NB4 (cell line): ENCODE data around the gene ANGEL1.

ENCODE experiments used
- DNase-seq: peaks from one replicate; pipeline ENCODE4 v3.0.0; 2010; ENCODE audit warnings: low read depth
- H3K4me3 ChIP-seq: one replicate; pipeline ENCODE4 v1.5.1; 2011; ENCODE audit warnings: mild to moderate bottlenecking, low read depth, low read length, moderate library complexity
- MYC ChIP-seq: IDR thresholded peaks from 2 replicates; pipeline ENCODE4 v1.6.1; 2011; ENCODE audit warnings: low read depth, low read length
- POLR2A ChIP-seq: IDR thresholded peaks from 2 replicates; pipeline ENCODE4 v1.6.1; 2011; ENCODE audit warnings: mild to moderate bottlenecking; ENCODE audit not compliant: insufficient read length; ENCODE audit errors: extremely low read depth
- TF ChIP-seq, protein P1 (sequence below): IDR thresholded peaks from 2 replicates; pipeline ENCODE4 v1.6.1; 2011; ENCODE audit warnings: low read depth, low read length
- TF ChIP-seq, protein P2 (sequence below): IDR thresholded peaks from one replicate; pipeline ENCODE4 v1.5.1; 2012; ENCODE audit warnings: low read depth, low read length

Gene ANGEL1

DNA sequence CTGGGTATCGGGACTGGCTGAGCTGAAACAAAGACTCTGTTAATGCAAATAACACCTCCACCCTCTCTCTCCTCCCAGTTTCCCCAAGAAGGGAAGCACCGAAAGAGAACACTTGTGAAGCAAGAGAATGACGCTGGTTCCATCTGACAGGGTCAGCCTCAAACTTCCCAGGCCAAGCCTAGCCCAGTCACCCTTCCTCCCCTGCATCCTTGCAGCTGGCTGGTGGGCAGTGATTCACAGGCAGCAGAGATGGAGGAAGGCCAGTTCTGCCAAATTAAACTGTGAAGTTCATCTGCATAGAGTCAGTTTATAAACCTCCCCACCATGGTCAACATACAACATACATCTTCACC, 16.3 kb upstream of the ANGEL1 start:
- TF ChIP-seq POLR2A, result no peak
- TF ChIP-seq, protein P1, sequence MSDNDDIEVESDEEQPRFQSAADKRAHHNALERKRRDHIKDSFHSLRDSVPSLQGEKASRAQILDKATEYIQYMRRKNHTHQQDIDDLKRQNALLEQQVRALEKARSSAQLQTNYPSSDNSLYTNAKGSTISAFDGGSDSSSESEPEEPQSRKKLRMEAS, result no peak
- TF ChIP-seq, protein P2, sequence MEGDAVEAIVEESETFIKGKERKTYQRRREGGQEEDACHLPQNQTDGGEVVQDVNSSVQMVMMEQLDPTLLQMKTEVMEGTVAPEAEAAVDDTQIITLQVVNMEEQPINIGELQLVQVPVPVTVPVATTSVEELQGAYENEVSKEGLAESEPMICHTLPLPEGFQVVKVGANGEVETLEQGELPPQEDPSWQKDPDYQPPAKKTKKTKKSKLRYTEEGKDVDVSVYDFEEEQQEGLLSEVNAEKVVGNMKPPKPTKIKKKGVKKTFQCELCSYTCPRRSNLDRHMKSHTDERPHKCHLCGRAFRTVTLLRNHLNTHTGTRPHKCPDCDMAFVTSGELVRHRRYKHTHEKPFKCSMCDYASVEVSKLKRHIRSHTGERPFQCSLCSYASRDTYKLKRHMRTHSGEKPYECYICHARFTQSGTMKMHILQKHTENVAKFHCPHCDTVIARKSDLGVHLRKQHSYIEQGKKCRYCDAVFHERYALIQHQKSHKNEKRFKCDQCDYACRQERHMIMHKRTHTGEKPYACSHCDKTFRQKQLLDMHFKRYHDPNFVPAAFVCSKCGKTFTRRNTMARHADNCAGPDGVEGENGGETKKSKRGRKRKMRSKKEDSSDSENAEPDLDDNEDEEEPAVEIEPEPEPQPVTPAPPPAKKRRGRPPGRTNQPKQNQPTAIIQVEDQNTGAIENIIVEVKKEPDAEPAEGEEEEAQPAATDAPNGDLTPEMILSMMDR, result no peak
- no peak for TF ChIP-seq MYC
- H3K4me3 ChIP-seq, result no peak overlapping the region
- no peak for DNase-seq

DNA sequence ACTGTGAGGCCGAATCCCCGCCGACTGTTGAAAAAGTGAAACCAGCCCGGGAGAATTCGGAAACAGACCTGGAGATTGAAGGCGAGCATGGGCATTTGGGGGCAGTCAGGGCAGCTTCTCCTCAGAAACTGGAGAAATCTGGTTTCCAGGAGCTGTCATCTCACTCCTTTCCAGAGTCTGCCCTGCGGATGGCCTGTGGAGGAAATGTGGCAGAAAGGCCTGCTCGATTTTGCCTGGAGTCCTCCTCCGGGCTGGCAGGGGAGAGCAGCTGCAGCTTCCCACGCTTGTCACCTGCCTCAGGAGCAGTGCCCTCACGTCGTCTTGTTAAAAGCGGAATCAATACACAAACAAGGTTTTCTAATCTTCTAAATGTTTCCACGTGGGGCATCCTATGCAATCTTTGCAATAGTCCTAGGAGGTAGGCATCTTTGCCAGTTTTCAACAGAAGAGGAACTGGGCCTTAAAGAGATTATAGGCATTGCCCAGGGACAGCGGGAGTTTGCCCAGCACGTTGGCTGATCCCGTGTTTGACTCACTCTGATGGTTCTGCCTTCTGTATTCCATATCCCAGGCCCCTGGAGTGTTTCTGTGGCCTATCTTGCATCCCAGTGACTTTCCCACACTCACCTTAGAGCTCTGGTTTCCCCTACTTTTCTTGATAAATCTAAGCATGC, 15.8 kb upstream of the ANGEL1 start:
- TF ChIP-seq, protein P1, result no peak
- TF ChIP-seq, protein P2, result no peak
- TF ChIP-seq POLR2A (no peak), MYC (no peak)
- no peak for DNase-seq
- no peak overlapping the region for H3K4me3 ChIP-seq

DNA sequence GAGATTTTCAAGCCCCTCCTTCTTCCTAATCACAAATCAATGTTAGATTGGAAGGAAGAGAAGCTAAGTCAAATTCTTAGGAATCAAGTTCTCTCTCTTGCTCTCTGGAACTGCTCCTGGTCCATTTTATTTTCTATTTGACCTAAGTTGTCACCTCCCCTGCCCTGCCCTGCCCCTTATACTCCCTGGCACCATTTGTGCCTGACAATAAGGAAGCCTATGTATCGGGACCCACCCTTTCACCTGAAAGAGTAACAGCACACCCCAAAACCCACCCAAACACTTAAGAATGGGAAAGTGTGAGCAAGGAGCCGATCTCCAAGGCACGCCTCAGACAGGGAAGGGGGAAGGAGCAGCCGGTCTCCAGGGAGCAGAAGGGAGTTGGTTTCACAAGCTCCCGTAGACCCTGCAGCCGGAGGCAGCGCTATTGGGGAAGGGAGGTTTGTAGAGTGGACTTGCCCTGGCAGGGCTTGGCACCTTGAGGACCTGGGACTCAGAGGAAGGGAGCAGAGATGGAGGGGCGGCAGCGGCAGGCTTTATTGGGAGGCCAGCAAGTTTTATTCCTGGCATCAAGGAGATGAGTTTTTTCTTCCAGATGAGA, 15.1 kb upstream of the ANGEL1 start:
- no peak overlapping the region for H3K4me3 ChIP-seq
- TF ChIP-seq MYC (no peak), POLR2A (no peak)
- TF ChIP-seq, protein P2, result no peak
- TF ChIP-seq, protein P1, result no peak

DNA sequence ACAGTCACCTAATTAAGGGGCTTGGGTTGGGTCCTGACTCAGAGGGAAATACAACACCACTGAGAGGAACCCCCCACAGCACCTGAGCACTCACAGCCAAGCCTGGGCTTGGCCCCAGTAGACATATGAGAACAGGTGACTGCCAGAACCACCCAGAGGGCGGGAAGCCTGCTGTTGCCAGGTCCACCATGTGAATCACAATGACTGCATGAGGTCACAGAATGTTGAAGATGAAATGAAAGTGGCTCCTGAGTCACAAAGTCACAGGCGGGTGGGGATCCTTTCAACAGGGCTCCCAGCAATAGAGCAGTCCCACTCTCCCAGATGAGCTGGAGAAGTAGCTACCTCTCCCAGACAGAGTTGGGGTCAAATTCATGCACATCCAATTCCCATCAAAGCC, 13.4 kb upstream of the ANGEL1 start, which contains the start of gene LRRC74A:
LRRC74A (plus strand) TSS at position 287 of the 400 bp plus-strand sequence. CDS start 290 bp downstream, outside the sequence.
- H3K4me3 ChIP-seq, result no peak within 1 kb of the TSS
- no peak for DNase-seq
- TF ChIP-seq, protein P1, result no peak
- TF ChIP-seq MYC (no peak), POLR2A (no peak)
- TF ChIP-seq, protein P2, result no peak

More for the DNA sequence above, 15.1 kb upstream of the ANGEL1 start:
- peak; percentile 33 for DNase-seq

DNA sequence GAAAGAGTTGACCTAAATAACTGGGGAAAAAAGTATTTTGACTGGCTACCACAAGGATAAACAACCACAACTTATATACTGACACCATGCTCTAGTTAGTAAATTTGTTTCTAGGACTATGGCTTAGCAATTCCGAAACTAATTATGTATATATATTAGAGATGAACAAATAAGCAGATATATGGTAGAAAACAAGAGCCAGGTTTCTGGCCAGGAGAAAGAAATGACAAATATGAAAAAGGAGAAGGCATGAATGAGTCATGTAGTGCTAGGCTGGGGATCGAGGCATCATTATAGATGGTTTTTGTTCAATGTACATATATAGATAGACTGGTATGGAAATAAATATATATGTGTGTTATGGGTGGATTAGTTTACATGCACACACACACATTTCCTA, 8.0 kb upstream of the ANGEL1 start:
- TF ChIP-seq POLR2A (no peak), MYC (no peak)
- TF ChIP-seq, protein P2, result no peak
- TF ChIP-seq, protein P1, result no peak
- DNase-seq, result no peak
- H3K4me3 ChIP-seq, result no peak overlapping the region
